HEK293 (cell line): ENCODE measurements around the gene PRDM5.

Source experiments
- CTCF ChIA-PET: fragments of 350-600 bp; formaldehyde crosslinking; extraction: SDS; loops from one replicate; lab custom pipeline; 2021; ENCODE audit warnings: antibody characterized with exemption; lab: Yijun Ruan, JAX
- POLR2A ChIA-PET: fragments of 300-600 bp; formaldehyde crosslinking; extraction: SDS; loops from one replicate; lab custom pipeline; 2020; ENCODE audit warnings: antibody characterized with exemption, inconsistent platforms; lab: Yijun Ruan, JAX
- H3K27ac ChIP-seq: fragments of 200-500 bp; sonication (Bioruptor generic); 2 replicates; pipeline ENCODE4 v1.5.1; 2014; ENCODE audit warnings: low read depth, low read length, control low read depth, inconsistent platforms; ENCODE audit errors: extremely low read depth
- H3K36me3 ChIP-seq, 2 experiments: fragments of 200-500 bp in 1 of 2; sonication (Bioruptor generic) in 1 of 2; 1 replicate in 1 of 2; 2 replicates in 1 of 2; pipeline ENCODE4 v1.5.1; 2014 to 2017; ENCODE audit warnings: inconsistent platforms in 2 of 2, low read length in 2 of 2; ENCODE audit not compliant: control insufficient read depth in 2 of 2, insufficient read depth in 1 of 2
- H3K4me1 ChIP-seq: fragments of 200-500 bp; sonication (Bioruptor generic); 2 replicates; pipeline ENCODE4 v1.5.1; 2014; ENCODE audit warnings: mild to moderate bottlenecking, low read length, inconsistent platforms; ENCODE audit not compliant: control insufficient read depth, insufficient read depth
- H3K4me3 ChIP-seq: 2 replicates; pipeline ENCODE4 v1.5.1; 2011; ENCODE audit warnings: low read depth, mild to moderate bottlenecking, control low read depth, low read length, moderate library complexity
- H3K9me3 ChIP-seq: fragments of 200-500 bp; sonication (Bioruptor generic); 2 replicates; pipeline ENCODE4 v1.5.1; 2014; ENCODE audit warnings: low read depth, low read length, inconsistent platforms; ENCODE audit not compliant: control insufficient read depth, insufficient read depth
- GLIS2 ChIP-seq: fragments of 450-650 bp; formaldehyde crosslinking; IDR thresholded peaks from 2 replicates; pipeline ENCODE4 v1.5.1; 2016; ENCODE audit warnings: missing biosample characterization, missing genetic modification characterization
- SP2 ChIP-seq: fragments of 450-650 bp; formaldehyde crosslinking; IDR thresholded peaks from 2 replicates; pipeline ENCODE4 v1.5.1; 2016; ENCODE audit warnings: missing biosample characterization, missing genetic modification characterization
- SP3 ChIP-seq: fragments of 450-650 bp; formaldehyde crosslinking; IDR thresholded peaks from 2 replicates; pipeline ENCODE4 v1.5.1; 2016; ENCODE audit warnings: missing biosample characterization, missing genetic modification characterization
- YY1 ChIP-seq: fragments of 450-650 bp; formaldehyde crosslinking; IDR thresholded peaks from 2 replicates; pipeline ENCODE4 v1.5.1; 2018; ENCODE audit warnings: missing biosample characterization, missing genetic modification characterization
- ZIC2 ChIP-seq: fragments of 450-650 bp; formaldehyde crosslinking; IDR thresholded peaks from 2 replicates; pipeline ENCODE4 v1.5.1; 2016; ENCODE audit warnings: missing biosample characterization, missing genetic modification characterization
- ZNF133 ChIP-seq: fragments of 450-650 bp; formaldehyde crosslinking; IDR thresholded peaks from 2 replicates; pipeline ENCODE4 v1.5.1; 2016; ENCODE audit warnings: missing biosample characterization, missing genetic modification characterization
- ZNF175 ChIP-seq: fragments of 450-650 bp; formaldehyde crosslinking; IDR thresholded peaks from 2 replicates; pipeline ENCODE4 v1.5.1; 2016; ENCODE audit warnings: missing biosample characterization, missing genetic modification characterization
- ZNF18 ChIP-seq: fragments of 450-650 bp; formaldehyde crosslinking; IDR thresholded peaks from 2 replicates; pipeline ENCODE4 v1.5.1; 2016; ENCODE audit warnings: missing biosample characterization, missing genetic modification characterization
- ZNF214 ChIP-seq: fragments of 450-650 bp; formaldehyde crosslinking; IDR thresholded peaks from 2 replicates; pipeline ENCODE4 v1.5.1; 2017; ENCODE audit warnings: missing biosample characterization, mild to moderate bottlenecking, missing genetic modification characterization, borderline replicate concordance
- ZNF266 ChIP-seq: fragments of 450-650 bp; formaldehyde crosslinking; IDR thresholded peaks from 2 replicates; pipeline ENCODE4 v1.5.1; 2016; ENCODE audit warnings: missing biosample characterization, missing genetic modification characterization, low read depth
- ZNF274 ChIP-seq, 2 experiments: fragments of 200-500 bp in 1 of 2; fragments of 450-650 bp in 1 of 2; sonication (Bioruptor generic) in 1 of 2; formaldehyde crosslinking in 1 of 2; IDR thresholded peaks; 2 replicates each; pipeline versions ENCODE4 v1.5.1 to v1.6.1; 2014 to 2016; ENCODE audit warnings: borderline replicate concordance in 1 of 2, inconsistent platforms in 1 of 2, low read length in 1 of 2, missing biosample characterization in 1 of 2, missing genetic modification characterization in 1 of 2
- ZNF292 ChIP-seq: fragments of 450-650 bp; formaldehyde crosslinking; IDR thresholded peaks from 2 replicates; pipeline ENCODE4 v1.5.1; 2016; ENCODE audit warnings: low read depth, missing biosample characterization, missing genetic modification characterization, borderline replicate concordance
- ZNF416 ChIP-seq: fragments of 450-650 bp; formaldehyde crosslinking; IDR thresholded peaks from 2 replicates; pipeline ENCODE4 v1.5.1; 2016; ENCODE audit warnings: missing biosample characterization, missing genetic modification characterization
- ZNF600 ChIP-seq: fragments of 450-650 bp; formaldehyde crosslinking; IDR thresholded peaks from 2 replicates; pipeline ENCODE4 v1.5.1; 2016; ENCODE audit warnings: missing biosample characterization, missing genetic modification characterization
- ZNF830 ChIP-seq: fragments of 450-650 bp; IDR thresholded peaks from 2 replicates; pipeline ENCODE4 v1.5.0; 2018; ENCODE audit warnings: missing biosample characterization, missing genetic modification characterization, low read depth, mild to moderate bottlenecking, moderate library complexity
- ZSCAN23 ChIP-seq: fragments of 450-650 bp; formaldehyde crosslinking; IDR thresholded peaks from 2 replicates; pipeline ENCODE4 v1.5.1; 2016; ENCODE audit warnings: missing biosample characterization, missing genetic modification characterization
- TF ChIP-seq, protein P1 (sequence below): fragments of 450-650 bp; formaldehyde crosslinking; IDR thresholded peaks from 2 replicates; pipeline ENCODE4; 2016; ENCODE audit warnings: missing biosample characterization, missing genetic modification characterization
- TF ChIP-seq, protein P2 (sequence below): fragments of 450-650 bp; formaldehyde crosslinking; IDR thresholded peaks from 2 replicates; pipeline ENCODE4 v1.5.1; 2016; ENCODE audit warnings: missing biosample characterization, missing genetic modification characterization
- TF ChIP-seq, protein P3 (sequence below): fragments of 450-650 bp; formaldehyde crosslinking; IDR thresholded peaks from 2 replicates; pipeline ENCODE4 v1.5.1; 2016; ENCODE audit warnings: missing biosample characterization, missing genetic modification characterization
- TF ChIP-seq, protein P4 (sequence below): fragments of 450-650 bp; formaldehyde crosslinking; IDR thresholded peaks from 2 replicates; pipeline ENCODE4 v1.5.1; 2016; ENCODE audit warnings: missing biosample characterization, missing genetic modification characterization, low read depth

Gene PRDM5

GRCh38 chr4:120841580-120841979, 80.9 kb downstream of the PRDM5 start:
- no peaks in the 10 kb centered on the region for H3K4me1 ChIP-seq
- ChIA-PET CTCF (no interaction called here), POLR2A (no interaction called here)
- TF ChIP-seq, protein P1, sequence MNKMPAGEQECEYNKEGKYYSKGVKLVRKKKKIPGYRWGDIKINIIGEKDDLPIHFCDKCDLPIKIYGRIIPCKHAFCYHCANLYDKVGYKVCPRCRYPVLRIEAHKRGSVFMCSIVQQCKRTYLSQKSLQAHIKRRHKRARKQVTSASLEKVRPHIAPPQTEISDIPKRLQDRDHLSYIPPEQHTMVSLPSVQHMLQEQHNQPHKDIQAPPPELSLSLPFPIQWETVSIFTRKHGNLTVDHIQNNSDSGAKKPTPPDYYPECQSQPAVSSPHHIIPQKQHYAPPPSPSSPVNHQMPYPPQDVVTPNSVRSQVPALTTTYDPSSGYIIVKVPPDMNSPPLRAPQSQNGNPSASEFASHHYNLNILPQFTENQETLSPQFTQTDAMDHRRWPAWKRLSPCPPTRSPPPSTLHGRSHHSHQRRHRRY = no peak
- TF ChIP-seq, protein P2, sequence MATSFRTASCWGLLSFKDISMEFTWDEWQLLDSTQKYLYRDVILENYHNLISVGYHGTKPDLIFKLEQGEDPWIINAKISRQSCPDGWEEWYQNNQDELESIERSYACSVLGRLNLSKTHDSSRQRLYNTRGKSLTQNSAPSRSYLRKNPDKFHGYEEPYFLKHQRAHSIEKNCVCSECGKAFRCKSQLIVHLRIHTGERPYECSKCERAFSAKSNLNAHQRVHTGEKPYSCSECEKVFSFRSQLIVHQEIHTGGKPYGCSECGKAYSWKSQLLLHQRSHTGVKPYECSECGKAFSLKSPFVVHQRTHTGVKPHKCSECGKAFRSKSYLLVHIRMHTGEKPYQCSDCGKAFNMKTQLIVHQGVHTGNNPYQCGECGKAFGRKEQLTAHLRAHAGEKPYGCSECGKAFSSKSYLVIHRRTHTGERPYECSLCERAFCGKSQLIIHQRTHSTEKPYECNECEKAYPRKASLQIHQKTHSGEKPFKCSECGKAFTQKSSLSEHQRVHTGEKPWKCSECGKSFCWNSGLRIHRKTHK (tag by site-specific recombination) = no peak
- TF ChIP-seq ZNF292 (tag by site-specific recombination) (no peak), ZNF214 (tag by site-specific recombination) (no peak), ZNF266 (no peak), ZIC2 (no peak), ZNF175 (tag by site-specific recombination) (no peak), ZSCAN23 (tag by site-specific recombination) (no peak), ZNF830 (tag by site-specific recombination) (no peak), SP2 (tag by site-specific recombination) (no peak), ZNF274 (IDR thresholded peaks at IDR 0.05; ENCODE audit: low read length) (no peak), ZNF274 (tag by site-specific recombination; IDR thresholded peaks at IDR 0.05; ENCODE audit: borderline replicate concordance) (no peak)
- H3K36me3 ChIP-seq = no peaks in the 10 kb centered on the region
- no peak overlapping the region for H3K4me3 ChIP-seq
- H3K27ac ChIP-seq = no peak overlapping the region
- no peaks in the 10 kb centered on the region for H3K9me3 ChIP-seq

DNA sequence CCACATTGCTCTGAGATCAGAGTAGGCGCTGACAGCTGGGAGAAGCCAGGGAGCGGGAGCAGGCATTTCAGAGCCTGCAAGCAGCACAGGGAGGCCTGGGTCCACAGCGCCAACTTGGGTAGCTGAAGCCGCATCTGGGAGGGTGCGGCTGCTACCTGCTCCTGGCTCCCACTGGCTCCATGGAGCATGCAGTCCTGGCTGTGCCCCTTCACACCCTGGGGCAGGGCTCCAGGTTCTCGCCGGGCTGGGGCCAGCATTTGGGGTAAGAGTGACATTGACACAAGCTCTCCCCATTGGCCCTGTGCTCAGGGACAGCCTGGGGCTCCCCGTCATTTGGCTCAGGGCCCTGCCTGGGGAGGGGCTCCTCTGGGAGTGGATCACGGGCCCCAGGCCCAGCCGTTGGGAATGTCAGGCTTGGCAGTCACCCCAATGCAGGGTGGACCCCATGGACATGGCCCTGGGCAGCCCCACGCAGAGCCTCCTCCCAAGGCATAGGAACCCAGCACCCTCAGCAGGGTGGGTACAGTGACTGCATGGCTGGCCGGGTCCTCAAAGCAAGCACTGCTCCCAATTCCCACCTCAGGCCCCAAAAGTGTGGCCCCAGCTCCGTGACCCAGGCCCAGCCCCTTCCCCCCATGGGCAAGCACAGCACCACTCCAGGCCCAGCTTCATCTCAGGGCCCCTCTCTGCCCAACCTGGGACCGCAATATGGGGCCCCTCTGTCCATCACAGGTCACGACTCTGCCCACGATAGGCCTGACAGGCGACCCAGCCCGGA, 82.4 kb downstream of the PRDM5 start:
- Histone ChIP-seq H3K9me3 (no peaks in the 10 kb centered on the region), H3K4me1 (no peaks in the 10 kb centered on the region), H3K36me3 (no peaks in the 10 kb centered on the region), H3K27ac (no peak overlapping the region), H3K4me3 (no peak overlapping the region)
- ChIA-PET CTCF (no interaction called here), POLR2A (no interaction called here)
- TF ChIP-seq ZNF416 (tag by site-specific recombination) = no peak
- TF ChIP-seq ZNF600 (tag by site-specific recombination) = no peak
- TF ChIP-seq, protein P3, sequence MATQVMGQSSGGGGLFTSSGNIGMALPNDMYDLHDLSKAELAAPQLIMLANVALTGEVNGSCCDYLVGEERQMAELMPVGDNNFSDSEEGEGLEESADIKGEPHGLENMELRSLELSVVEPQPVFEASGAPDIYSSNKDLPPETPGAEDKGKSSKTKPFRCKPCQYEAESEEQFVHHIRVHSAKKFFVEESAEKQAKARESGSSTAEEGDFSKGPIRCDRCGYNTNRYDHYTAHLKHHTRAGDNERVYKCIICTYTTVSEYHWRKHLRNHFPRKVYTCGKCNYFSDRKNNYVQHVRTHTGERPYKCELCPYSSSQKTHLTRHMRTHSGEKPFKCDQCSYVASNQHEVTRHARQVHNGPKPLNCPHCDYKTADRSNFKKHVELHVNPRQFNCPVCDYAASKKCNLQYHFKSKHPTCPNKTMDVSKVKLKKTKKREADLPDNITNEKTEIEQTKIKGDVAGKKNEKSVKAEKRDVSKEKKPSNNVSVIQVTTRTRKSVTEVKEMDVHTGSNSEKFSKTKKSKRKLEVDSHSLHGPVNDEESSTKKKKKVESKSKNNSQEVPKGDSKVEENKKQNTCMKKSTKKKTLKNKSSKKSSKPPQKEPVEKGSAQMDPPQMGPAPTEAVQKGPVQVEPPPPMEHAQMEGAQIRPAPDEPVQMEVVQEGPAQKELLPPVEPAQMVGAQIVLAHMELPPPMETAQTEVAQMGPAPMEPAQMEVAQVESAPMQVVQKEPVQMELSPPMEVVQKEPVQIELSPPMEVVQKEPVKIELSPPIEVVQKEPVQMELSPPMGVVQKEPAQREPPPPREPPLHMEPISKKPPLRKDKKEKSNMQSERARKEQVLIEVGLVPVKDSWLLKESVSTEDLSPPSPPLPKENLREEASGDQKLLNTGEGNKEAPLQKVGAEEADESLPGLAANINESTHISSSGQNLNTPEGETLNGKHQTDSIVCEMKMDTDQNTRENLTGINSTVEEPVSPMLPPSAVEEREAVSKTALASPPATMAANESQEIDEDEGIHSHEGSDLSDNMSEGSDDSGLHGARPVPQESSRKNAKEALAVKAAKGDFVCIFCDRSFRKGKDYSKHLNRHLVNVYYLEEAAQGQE = no peak
- TF ChIP-seq SP3 (tag by site-specific recombination) = no peak
- no peak for TF ChIP-seq GLIS2 (tag by site-specific recombination)
- no peak for TF ChIP-seq YY1 (tag by site-specific recombination)
- TF ChIP-seq ZNF18 (tag by site-specific recombination) = no peak
- TF ChIP-seq, protein P4, sequence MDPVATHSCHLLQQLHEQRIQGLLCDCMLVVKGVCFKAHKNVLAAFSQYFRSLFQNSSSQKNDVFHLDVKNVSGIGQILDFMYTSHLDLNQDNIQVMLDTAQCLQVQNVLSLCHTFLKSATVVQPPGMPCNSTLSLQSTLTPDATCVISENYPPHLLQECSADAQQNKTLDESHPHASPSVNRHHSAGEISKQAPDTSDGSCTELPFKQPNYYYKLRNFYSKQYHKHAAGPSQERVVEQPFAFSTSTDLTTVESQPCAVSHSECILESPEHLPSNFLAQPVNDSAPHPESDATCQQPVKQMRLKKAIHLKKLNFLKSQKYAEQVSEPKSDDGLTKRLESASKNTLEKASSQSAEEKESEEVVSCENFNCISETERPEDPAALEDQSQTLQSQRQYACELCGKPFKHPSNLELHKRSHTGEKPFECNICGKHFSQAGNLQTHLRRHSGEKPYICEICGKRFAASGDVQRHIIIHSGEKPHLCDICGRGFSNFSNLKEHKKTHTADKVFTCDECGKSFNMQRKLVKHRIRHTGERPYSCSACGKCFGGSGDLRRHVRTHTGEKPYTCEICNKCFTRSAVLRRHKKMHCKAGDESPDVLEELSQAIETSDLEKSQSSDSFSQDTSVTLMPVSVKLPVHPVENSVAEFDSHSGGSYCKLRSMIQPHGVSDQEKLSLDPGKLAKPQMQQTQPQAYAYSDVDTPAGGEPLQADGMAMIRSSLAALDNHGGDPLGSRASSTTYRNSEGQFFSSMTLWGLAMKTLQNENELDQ (tag by site-specific recombination) = no peak
- TF ChIP-seq ZNF133 (tag by site-specific recombination) = no peak
